CD4-positive, alpha-beta T cell treated with Interleukin-6 for 4 hours (primary cell): ENCODE results near the gene ZBTB21.
"Not testable (repeated sequence)": the region's sequence is repeated elsewhere in the genome, so short reads cannot be mapped to it uniquely, and the experiment has no call there.

ENCODE experiments used
- DNase-seq: peaks from one replicate; pipeline ENCODE4 v3.0.0-alpha.2; 2020; ENCODE audit warnings: mixed read lengths

The ZBTB21 gene

DNA sequence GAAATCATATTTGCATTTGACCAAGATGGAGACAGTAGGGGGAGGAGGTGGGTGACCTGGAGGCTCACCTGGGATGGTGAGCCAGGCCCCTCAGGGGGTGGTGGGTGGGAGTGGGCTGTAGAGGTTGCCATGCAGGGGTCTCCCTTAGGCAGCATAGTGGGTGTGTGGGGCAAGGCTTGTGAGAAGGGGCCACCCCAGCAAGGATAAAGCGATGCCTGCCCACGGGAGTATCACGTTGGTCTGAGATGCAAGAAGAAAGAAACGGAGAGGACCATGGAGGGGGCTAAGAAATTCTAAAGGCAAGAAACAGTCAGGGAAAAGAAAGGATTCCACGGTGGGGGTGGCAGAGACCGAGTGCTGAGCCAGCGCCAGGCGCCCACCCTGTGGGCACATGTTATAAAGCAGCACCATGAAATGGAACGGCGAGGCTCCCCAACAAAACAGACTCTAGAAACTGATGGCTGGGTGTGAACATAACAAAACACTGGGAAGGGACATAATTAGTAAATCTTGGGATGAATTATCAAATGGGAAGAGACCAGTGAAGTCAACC, 44.6 kb downstream of the ZBTB21 start:
- no peak for DNase-seq

- no peak for DNase-seq
Observed at GRCh38 chr21:41965045-41965444, 45.1 kb downstream of the ZBTB21 start.

DNA sequence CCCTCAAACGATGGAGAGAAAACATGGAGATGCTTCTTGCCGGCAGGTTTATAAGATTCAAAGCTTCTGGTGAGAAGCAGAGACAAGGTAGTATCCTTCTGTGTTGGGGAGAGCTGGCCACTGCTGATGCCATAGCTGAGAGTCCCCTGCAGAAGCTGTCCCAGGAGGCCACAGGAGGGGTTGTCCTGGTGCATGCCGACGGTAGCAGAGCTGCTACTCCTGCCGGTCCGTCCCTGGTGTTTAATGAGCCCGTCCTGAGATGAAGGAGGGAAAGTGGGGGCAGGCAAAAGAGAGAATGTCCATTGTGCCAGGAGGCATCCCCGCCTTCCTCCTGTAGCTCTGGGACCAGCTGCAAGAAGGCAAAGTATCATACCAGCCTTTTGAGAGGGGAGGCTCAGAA, 46.0 kb downstream of the ZBTB21 start:
- DNase-seq, result no peak

DNA sequence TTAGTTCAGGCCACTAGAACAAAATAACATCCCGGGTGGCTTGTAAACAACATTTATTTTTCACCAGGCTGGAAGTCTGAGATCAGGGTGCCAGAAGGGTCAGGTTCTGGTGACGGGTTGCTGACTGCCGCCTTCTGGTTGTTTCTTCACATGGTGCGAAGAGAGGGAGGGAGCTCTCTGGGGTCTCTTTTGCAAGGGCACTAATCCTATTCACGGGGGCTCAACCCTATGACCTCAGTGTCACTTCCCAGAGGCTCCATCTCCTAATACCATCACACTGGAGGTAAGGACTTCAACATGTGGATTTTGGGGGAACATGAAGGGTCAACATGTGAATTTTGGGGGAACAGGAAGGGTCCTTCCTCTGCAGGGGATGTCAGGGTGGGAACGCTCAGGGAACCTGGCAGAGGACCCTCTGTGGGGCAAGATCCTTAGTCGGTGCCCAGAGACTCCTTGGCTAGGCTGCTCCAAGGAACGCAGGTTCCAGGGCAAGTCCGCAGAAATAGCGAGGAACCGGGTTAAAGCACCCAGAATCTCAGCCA, 47.7 kb downstream of the ZBTB21 start:
- no peak for DNase-seq

DNA sequence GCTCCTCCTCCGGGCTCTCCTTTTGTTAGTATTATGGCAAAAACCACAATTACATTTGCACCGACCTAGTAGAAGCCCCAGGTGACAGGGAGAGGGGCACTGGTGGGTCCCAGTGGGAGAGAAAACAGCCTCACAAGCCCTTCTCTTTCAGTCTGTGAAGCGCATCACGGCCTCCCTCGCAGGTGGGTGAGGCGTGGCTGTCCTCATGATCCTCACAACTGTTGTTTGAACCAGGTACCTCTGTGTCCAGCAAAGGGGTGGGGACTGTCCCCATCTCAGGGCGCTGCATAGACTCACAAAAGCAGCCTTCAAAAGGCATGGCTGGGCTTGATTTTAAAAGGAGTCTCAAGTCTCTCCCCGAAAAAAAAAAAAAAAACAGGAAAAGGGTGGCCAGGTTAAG, 48.4 kb downstream of the ZBTB21 start:
- DNase-seq, result no peak

DNA sequence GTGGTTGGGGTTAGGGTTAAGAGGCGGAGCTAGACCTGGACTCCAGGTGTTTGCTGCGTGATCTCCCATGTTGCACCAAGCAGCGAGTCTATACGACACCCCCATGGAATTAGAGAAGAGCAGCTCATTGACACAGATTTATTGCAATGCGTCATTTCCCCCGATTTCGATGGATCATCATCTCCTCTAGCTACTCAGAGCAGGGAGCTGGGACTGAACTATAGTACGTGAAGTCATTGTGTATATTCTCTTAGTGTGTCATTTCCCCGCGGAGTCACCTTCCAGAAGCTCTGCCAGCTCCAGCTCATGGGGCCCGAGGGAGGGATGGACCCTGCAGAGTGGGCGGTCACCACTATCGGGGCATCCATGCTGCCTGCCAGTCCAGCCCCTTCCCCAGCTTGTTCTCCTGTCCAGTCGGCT, 48.9 kb downstream of the ZBTB21 start:
- no peak for DNase-seq

DNA sequence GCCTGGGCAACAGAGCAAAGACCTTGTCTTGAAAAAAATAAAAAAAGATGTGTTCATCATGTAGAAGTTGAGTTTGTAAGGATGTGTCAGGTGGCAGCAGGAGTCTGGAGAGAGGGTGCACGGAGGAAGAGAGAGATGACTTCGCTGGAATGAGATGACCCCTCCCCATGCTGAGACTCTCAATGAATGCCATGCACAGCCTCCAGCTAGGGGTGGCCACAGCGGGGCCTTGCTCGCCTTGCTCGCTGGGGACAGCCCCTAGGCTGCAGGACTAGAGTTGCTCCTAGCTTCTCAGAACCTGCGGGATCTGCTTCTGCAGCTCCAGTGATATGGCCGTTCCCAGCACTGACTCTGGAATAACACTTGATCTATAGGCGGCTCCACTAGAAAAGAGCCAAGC, 49.8 kb downstream of the ZBTB21 start:
- no peak for DNase-seq

GRCh38 chr21:41959697-41960096, 50.5 kb downstream of the ZBTB21 start:
- not testable (repeated sequence) for DNase-seq

GRCh38 chr21:41958886-41959563, 51.1 kb downstream of the ZBTB21 start:
- no peak for DNase-seq

DNA sequence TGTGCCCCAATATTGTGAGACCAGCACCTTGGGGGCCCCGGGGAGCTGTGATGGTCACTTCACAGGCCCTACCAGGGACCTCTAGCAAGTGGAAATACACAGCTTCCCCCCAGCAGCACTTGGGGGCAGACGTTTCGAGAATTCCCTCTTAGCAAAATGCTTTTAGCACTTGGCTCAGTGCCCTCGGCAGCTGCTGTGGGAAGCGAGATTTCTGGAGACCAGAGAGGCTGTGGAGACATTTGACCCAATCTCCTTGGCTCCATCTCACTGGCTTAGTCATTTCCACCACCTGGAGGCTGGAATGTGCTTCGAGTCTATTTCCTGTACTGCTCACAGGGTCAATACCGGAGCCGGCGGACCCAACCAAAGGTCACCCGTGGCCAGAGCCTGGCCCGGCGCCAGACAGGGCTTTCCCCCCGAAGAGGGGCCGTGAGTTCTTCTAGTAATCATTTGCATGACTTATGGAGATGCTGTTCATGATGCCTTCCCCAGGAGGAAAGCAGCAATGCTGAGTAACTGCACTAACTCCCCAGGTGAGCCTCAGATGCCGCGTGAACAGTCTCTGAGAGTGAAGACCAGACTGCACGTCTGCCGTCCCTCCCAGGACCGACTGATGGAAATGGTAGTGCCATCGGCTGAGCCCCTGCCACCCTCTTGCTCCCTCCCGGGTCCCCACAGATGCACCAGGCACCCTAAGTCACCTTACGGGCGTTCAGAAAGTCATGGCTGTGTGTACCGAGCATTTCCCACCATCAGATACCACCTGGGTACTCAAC, 52.0 kb downstream of the ZBTB21 start:
- DNase-seq, result no peak

GRCh38 chr21:41956926-41957729, 53.0 kb downstream of the ZBTB21 start:
- DNase-seq, result no peak

DNA sequence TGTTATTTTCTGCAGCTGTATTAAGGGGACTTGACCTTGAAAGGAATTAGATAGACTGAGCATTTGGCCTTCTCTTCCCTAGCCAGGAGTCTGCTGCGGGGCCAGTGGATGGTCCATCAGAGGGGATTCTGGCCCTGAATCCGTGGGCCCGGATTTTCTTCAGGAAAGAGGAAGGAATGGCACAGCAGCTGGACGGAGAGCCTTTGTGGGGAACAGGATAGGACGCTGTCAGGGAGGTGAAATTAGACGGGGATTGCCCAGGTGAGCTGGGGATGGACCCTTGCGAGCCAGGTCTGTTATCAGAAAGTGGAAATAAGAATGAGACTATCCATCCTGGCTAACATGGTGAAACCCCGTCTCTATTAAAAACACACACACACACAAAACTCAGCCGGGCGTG, 54.6 kb downstream of the ZBTB21 start:
- no peak for DNase-seq

- no peak for DNase-seq
Observed at GRCh38 chr21:41954654-41955499, 55.3 kb downstream of the ZBTB21 start.

DNA sequence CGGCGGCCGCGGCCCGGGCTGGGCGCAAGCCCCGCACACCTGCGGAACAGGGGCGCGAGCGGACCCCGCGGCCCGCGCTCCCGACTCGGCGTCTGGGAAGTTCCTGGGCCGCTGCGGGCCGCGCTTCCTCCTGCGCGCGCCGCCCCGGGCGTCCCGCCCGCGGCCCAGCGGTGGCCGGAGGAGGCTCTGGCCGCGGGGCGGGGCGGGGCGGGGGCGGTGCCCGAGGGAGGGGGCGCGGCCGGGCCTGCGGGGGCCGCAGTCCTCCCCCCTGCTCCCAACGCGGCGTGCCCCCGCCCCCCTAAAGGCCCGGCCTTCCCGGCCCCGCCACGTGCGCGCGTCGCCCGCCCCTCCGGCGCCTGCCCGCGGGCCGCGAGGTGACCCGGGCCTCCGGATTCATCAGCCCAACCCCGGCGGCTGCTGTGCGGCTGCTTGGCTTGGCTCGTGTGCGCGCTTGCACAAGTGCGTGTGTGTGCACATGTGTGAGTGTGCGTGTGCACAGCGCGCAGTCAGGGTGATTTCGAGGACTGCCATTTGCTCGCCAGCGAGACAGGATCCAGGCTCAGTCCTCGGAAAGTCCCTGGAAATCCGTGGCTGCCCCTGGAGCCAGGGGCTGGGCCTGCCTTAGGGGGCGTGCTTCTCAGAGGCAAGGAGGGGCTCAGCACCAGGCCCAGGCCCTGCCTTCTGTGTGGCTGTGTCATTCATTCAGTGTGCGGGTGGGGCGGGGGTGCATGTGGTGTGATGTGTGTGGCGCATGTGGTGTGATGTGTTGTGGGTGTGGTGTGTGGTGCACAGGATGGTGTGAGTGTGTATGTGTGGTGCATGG, 56.1 kb downstream of the ZBTB21 start, which contains the start of gene C2CD2:
Gene C2CD2, minus strand, starts transcription at position 188 of the 823 bp plus-strand sequence. CDS start 370 bp downstream, outside the sequence.
- DNase-seq, result peak; percentile 37

DNA sequence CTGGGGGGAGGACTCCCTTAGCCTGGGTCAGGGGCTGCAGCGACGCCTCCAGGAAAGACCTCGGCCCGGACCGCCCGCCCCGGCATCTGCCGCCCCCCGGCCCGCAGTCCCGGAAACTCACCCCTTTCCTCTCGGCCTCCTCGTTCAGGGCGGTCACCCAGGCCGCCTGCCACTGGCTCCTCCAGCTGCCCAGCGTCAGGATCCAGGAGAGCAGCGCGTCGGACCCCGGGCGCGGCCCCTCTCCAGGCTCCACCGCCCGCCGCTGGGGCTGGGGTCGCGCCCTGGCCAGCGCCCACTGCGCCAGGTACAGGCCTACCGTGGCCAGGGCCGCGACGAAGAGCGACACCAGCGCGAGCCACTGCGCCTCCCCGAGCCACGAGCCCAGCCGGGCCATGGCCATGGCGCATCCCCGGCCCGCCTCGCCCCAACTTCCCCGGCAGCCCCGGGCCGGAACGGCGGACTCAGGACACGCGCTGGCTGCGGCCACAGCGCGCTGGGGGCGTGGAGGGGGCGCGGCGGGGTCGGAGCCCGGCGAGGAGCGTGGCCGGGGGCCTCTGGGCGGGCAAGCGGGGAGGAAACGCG, 56.8 kb downstream of the ZBTB21 start:
- DNase-seq, result no peak

- no peak for DNase-seq
Observed at GRCh38 chr21:41952568-41953248, 57.5 kb downstream of the ZBTB21 start.

- no peak for DNase-seq
Observed at GRCh38 chr21:41951876-41952567, 58.1 kb downstream of the ZBTB21 start.

DNA sequence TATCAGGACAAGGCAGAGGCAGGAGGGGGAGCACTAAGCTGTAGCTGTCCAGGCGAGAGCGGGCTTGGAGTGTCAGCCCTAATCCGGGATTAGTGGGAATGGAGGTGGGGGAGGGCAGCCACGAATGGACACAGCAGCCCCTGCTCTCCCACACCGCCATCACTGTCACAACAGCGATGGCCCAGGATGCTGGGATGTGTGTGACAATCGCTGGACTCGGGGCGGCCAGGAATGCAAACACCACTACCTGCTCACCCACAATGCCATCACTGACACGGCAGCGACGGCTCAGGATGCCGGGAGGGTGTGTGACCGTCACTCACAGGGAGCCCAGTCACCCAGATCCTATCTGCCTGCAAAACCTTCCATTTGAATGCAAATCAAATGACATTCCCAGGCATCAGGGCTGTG, 59.2 kb downstream of the ZBTB21 start:
- no peak for DNase-seq

DNA sequence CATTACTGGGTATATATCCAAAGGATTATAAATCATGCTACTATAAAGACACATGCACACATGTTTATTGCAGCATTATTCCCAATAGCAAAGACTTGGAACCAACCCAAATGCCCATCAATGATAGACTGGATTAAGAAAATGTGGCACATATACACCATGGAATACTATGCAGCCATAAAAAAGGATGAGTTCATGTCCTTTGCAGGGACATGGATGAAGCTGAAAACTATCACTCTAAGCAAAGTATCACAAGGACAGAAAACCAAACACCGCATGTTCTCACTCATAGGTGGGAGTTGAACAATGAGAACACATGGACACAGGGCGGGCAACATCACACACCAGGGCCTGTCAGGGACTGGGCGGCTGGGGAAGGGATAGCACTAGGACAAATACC, 60.5 kb downstream of the ZBTB21 start:
- not testable (repeated sequence) for DNase-seq
